ENCODE data around the gene OR1J1.

OR1J1 gene

GRCh38 chr9:122444041-122444733, 33.5 kb downstream of the OR1J1 start:
- DNase-seq = no peak

DNA sequence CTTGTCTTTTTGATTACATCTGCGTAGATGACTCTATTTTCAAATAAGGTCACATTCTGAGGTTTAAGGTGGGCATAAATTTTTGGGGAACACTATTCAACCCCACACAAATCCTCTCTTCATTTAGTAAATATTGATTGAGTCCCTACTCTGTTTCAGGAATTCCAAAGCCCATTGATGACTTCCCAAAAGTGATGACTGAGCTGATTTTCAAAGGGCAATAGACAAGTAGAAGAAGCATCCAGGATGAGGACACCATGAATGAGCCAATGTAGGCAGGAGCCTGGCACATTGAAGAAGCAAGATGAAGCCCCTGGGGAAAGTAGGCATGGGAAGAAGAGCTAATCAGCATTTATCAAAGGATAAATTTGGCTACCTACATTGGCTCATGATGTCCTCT, 35.2 kb downstream of the OR1J1 start:
- no peak for DNase-seq
